IMR-90 (cell line): ENCODE measurements around the gene PRICKLE2. TPM values are rescaled to one million over a fixed set of nuclear protein-coding genes. Genes with fewer than 3 reads are reported as not detected.

ENCODE experiments used
- ATAC-seq: fragments of 200-7000 bp; cut with Tn5 transposase; 2 replicates; pipeline ENCODE4 v1.9.1; 2020; ENCODE audit warnings: low read depth, mild to moderate bottlenecking, moderate library complexity
- BruUV-seq: library from RNA; stranded (reverse); fragments of 400-500 nt; replicated peaks from 2 replicates; lab custom pipeline; 2021; lab: Mats Ljungman, UMichigan
- CTCF ChIA-PET: fragments of 300-600 bp; formaldehyde crosslinking; extraction: SDS; loops from one replicate; lab custom pipeline; 2021; ENCODE audit warnings: antibody characterized with exemption; lab: Yijun Ruan, JAX
- POLR2A ChIA-PET: fragments of 300-600 bp; sonication (Branson Sonifier 250); formaldehyde crosslinking; loops from one replicate; lab custom pipeline; 2022; ENCODE audit warnings: antibody characterized with exemption; ENCODE audit not compliant: unreplicated experiment; lab: Charles Lee
- DNase-seq: peaks from one replicate; pipeline ENCODE4 v3.0.0; 2013
- H2AFZ ChIP-seq: replicated peaks from 2 replicates; pipeline ENCODE3; 2013; ENCODE audit warnings: low read length, mild to moderate bottlenecking; ENCODE audit not compliant: poor library complexity
- H2AK5ac ChIP-seq: 2 replicates; pipeline ENCODE4 v1.6.1; 2013; ENCODE audit warnings: low read depth, low read length, inconsistent platforms
- H2AK9ac ChIP-seq: replicated peaks from 2 replicates; pipeline ENCODE3; 2013; ENCODE audit warnings: mild to moderate bottlenecking, low read depth, low read length, moderate library complexity; ENCODE audit not compliant: poor library complexity
- H2BK120ac ChIP-seq: 2 replicates; pipeline ENCODE4 v1.6.1; 2013; ENCODE audit warnings: low read depth, low read length, inconsistent platforms
- H2BK15ac ChIP-seq: 3 replicates; pipeline ENCODE4 v1.6.1; 2013; ENCODE audit warnings: low read depth, low read length, inconsistent platforms
- H2BK20ac ChIP-seq: 2 replicates; pipeline ENCODE4 v1.6.1; 2013; ENCODE audit warnings: low read depth, mild to moderate bottlenecking, inconsistent platforms, low read length, moderate library complexity
- H2BK5ac ChIP-seq: 2 replicates; pipeline ENCODE4 v1.6.1; 2013; ENCODE audit warnings: mild to moderate bottlenecking, low read depth, low read length, inconsistent platforms; ENCODE audit not compliant: poor library complexity, severe bottlenecking
- H3K14ac ChIP-seq: replicated peaks from 2 replicates; pipeline ENCODE4 v1.6.1; 2013; ENCODE audit warnings: low read depth, low read length, inconsistent platforms
- H3K18ac ChIP-seq: 2 replicates; pipeline ENCODE4 v1.6.1; 2013; ENCODE audit warnings: low read depth, low read length, control low read depth
- H3K23ac ChIP-seq: 2 replicates; pipeline ENCODE4 v1.6.1; 2013; ENCODE audit warnings: low read depth, low read length, inconsistent platforms
- H3K27ac ChIP-seq: 2 replicates; pipeline ENCODE4 v1.5.1; 2013; ENCODE audit warnings: mild to moderate bottlenecking, control low read depth, low read length; ENCODE audit not compliant: insufficient read depth
- H3K27me3 ChIP-seq: 2 replicates; pipeline ENCODE4 v1.6.1; 2013; ENCODE audit warnings: low read length; ENCODE audit not compliant: control insufficient read depth, insufficient read depth
- H3K36me3 ChIP-seq: 2 replicates; pipeline ENCODE4 v1.6.1; 2013; ENCODE audit warnings: low read length, mixed read lengths; ENCODE audit not compliant: control insufficient read depth, insufficient read depth
- H3K4ac ChIP-seq: 2 replicates; pipeline ENCODE4 v1.6.1; 2013; ENCODE audit warnings: low read depth, low read length, inconsistent platforms
- H3K4me1 ChIP-seq: 2 replicates; pipeline ENCODE4 v1.6.1; 2013; ENCODE audit warnings: low read length, mixed read lengths; ENCODE audit not compliant: control insufficient read depth, insufficient read depth
- H3K4me2 ChIP-seq: 2 replicates; pipeline ENCODE4 v1.6.1; 2013; ENCODE audit warnings: low read depth, mild to moderate bottlenecking, control low read depth, low read length, moderate library complexity
- H3K4me3 ChIP-seq: 2 replicates; pipeline ENCODE4 v1.5.1; 2013; ENCODE audit warnings: low read depth, mild to moderate bottlenecking, control low read depth, low read length, moderate library complexity; ENCODE audit not compliant: insufficient read depth
- H3K56ac ChIP-seq: 2 replicates; pipeline ENCODE4 v1.6.1; 2013; ENCODE audit warnings: low read length, inconsistent platforms; ENCODE audit not compliant: insufficient read depth; ENCODE audit errors: extremely low read depth
- H3K79me1 ChIP-seq, 2 experiments: 2 replicates each; pipeline ENCODE4 v1.6.1; 2013; ENCODE audit warnings: low read length in 2 of 2, inconsistent platforms in 1 of 2, low read depth in 1 of 2
- H3K9ac ChIP-seq: 2 replicates; pipeline ENCODE4 v1.6.1; 2013; ENCODE audit warnings: low read depth, low read length, control low read depth
- H3K9me1 ChIP-seq: 2 replicates; pipeline ENCODE4 v1.6.1; 2013; ENCODE audit warnings: low read length, inconsistent platforms; ENCODE audit not compliant: insufficient read depth
- H3K9me3 ChIP-seq: 2 replicates; pipeline ENCODE4 v1.6.1; 2013; ENCODE audit warnings: low read length; ENCODE audit not compliant: control insufficient read depth, insufficient read depth
- H4K20me1 ChIP-seq: 2 replicates; pipeline ENCODE4 v1.6.1; 2013; ENCODE audit warnings: low read length, inconsistent platforms; ENCODE audit not compliant: insufficient read depth
- H4K5ac ChIP-seq: 2 replicates; pipeline ENCODE4 v1.6.1; 2013; ENCODE audit warnings: mild to moderate bottlenecking, low read depth, low read length, control low read depth
- H4K8ac ChIP-seq, 2 experiments: 2 replicates each; pipeline ENCODE4 v1.6.1; 2013; ENCODE audit warnings: low read depth in 2 of 2, low read length in 2 of 2, control low read depth in 1 of 2, inconsistent platforms in 1 of 2
- H4K91ac ChIP-seq: 2 replicates; pipeline ENCODE4 v1.6.1; 2013; ENCODE audit warnings: low read depth, low read length, inconsistent platforms; ENCODE audit not compliant: insufficient read depth
- BHLHE40 ChIP-seq: fragments of 150-350 bp; IDR thresholded peaks from 2 replicates; pipeline ENCODE4 v1.6.1; 2016; ENCODE audit warnings: mild to moderate bottlenecking, low read depth, low read length
- CEBPB ChIP-seq: IDR thresholded peaks from 2 replicates; pipeline ENCODE4 v1.6.1; 2012; ENCODE audit warnings: low read depth, low read length, improper control_type of control experiment
- CHD1 ChIP-seq: IDR thresholded peaks from 2 replicates; pipeline ENCODE4 v1.6.1; 2012; ENCODE audit warnings: low read depth, low read length, improper control_type of control experiment
- FOS ChIP-seq: fragments of 150-350 bp; IDR thresholded peaks from 2 replicates; pipeline ENCODE4 v1.6.1; 2016; ENCODE audit warnings: low read depth, low read length
- MAZ ChIP-seq: IDR thresholded peaks from 2 replicates; pipeline ENCODE4 v1.6.1; 2012; ENCODE audit warnings: low read depth, mild to moderate bottlenecking, low read length, improper control_type of control experiment, moderate library complexity, borderline replicate concordance
- MXI1 ChIP-seq: IDR thresholded peaks from 2 replicates; pipeline ENCODE4 v1.6.1; 2012; ENCODE audit warnings: low read depth, mild to moderate bottlenecking, low read length, moderate library complexity, borderline replicate concordance
- NFE2L2 ChIP-seq: fragments of 150-350 bp; IDR thresholded peaks from 2 replicates; pipeline ENCODE4 v1.6.1; 2016; ENCODE audit warnings: low read depth, mild to moderate bottlenecking, low read length
- POLR2A ChIP-seq: IDR thresholded peaks from 2 replicates; pipeline ENCODE4 v1.6.1; 2012; ENCODE audit warnings: mild to moderate bottlenecking, low read depth, low read length
- RAD21 ChIP-seq: IDR thresholded peaks from 2 replicates; pipeline ENCODE4 v1.6.1; 2012; ENCODE audit warnings: low read length, improper control_type of control experiment
- RCOR1 ChIP-seq: IDR thresholded peaks from 2 replicates; pipeline ENCODE4 v1.6.1; 2012; ENCODE audit warnings: mild to moderate bottlenecking, low read length, improper control_type of control experiment; ENCODE audit not compliant: insufficient replicate concordance
- SMC3 ChIP-seq: fragments of 150-350 bp; IDR thresholded peaks from 2 replicates; pipeline ENCODE4 v1.6.1; 2016; ENCODE audit warnings: low read depth, mild to moderate bottlenecking, antibody characterized with exemption, low read length, moderate library complexity
- WGBS, 2 experiments: methylation state at CpG; one replicate each; pipeline versions ENCODE4 v1.1.5 to v1.1.7; 2013; ENCODE audit warnings: missing lambda C conversion rate in 2 of 2; ENCODE audit not compliant: insufficient read length in 1 of 2; ENCODE audit errors: extremely low coverage in 2 of 2; 5-methylcytosine and 5-hydroxymethylcytosine counted together
- dilution Hi-C: fragments of 300-500 bp; cut with HindIII; formaldehyde crosslinking; loops from one replicate; pipeline ENCODE4 v1.14.3; 2018; ENCODE audit warnings: low sequenced_read_pairs; ENCODE audit not compliant: unreplicated experiment
- in situ Hi-C: fragments of 300-500 bp; cut with MboI; formaldehyde crosslinking; loops from 3 replicates; pipeline ENCODE4 v1.14.3; 2019; ENCODE audit warnings: low sequenced_read_pairs, inconsistent platforms, mixed read lengths
- intact Hi-C: fragments of 100-400 bp; cut with micrococcal nuclease; formaldehyde crosslinking; loops from 2 replicates; pipeline ENCODE4 v1.10.0; 2022
- polyA plus RNA-seq, 3 experiments: library from polyadenylated mRNA; depleted of rRNA; stranded (reverse); fragments of >200 nt; gene quantifications; 2 replicates each; pipeline ENCODE4 v1.2.3, GENCODE V29; 2012; ENCODE audit warnings: low replicate concordance in 1 of 3
- total RNA-seq: library from RNA; depleted of rRNA; stranded (reverse); fragments of >200 nt; gene quantifications from 2 replicates; pipeline ENCODE4 v1.2.3, GENCODE V29; 2012
- TF ChIP-seq, protein P1 (sequence below): conservative IDR thresholded peaks from 2 replicates; pipeline ENCODE4 v1.5.1; 2012; ENCODE audit warnings: mild to moderate bottlenecking, low read depth, low read length, improper control_type of control experiment
- TF ChIP-seq, protein P2 (sequence below): fragments of 150-350 bp; IDR thresholded peaks from 2 replicates; pipeline ENCODE4 v1.6.1; 2017; ENCODE audit warnings: mild to moderate bottlenecking, antibody characterized with exemption, low read length, low read depth

PRICKLE2 gene
- total and polyA plus RNA-seq, 2 of the 4 experiments (the other 2 are of a cell fraction) = 4.1 to 14.2 TPM

DNA sequence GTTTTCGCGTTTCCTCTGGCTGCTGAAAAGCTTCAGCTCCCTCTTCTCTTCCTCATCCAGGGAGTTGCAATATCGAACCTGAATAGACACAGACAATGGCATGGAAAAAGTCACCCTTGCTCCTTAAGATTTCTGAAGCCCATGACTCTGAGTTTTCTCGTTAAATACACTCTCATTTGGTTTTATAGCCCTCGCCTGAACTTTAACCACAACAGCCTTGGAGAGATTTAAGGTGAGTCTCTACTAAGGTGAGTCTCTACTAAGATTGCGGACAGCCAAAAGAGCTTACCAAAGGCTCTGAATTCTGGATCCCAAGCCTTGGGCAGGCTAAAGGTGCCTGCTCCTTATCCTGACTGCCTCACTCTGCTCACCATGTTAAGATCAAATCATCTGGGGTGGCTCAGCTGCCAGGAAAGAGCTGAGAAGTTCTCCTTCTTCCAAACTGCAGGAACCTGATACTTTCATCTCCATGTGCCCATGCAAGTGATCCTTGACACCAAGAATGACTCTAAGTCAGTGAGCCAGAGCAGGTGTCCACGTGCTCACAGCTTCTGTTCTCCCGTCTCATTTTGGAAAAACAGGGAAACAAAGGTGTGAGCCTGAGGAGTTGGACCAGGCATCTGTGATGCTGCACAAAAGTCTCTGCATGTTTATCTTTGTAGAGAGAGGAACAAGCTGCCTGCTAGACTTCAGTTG, 65.1 kb downstream of the PRICKLE2 start:
- DNase-seq (no peak), ATAC-seq (no peak)
- Histone ChIP-seq H4K91ac (no peak overlapping the region), H3K9ac (no peak overlapping the region), H3K56ac (no peak overlapping the region), H2BK15ac (no peak overlapping the region), H3K27ac (no peak overlapping the region), H2BK120ac (no peak overlapping the region), H3K9me3 (no peaks in the 10 kb centered on the region), H3K79me1 (peaks cover 26 to 51% of the 10 kb centered on the region in 2 experiments), H4K20me1 (0 out of 2 replicates have a peak, but pooled peaks cover 4% of the 10 kb centered on the region), H2AK9ac (peak overlapping the region; percentile 20), H4K8ac (no peak overlapping the region), H3K14ac (no peak overlapping the region), H3K4me3 (no peak overlapping the region), H3K27me3 (no peaks in the 10 kb centered on the region), H4K5ac (no peak overlapping the region), H3K36me3 (peaks cover 42% of the 10 kb centered on the region), H3K23ac (no peak overlapping the region), H2AK5ac (no peak overlapping the region), H3K4me1 (peaks cover 12% of the 10 kb centered on the region), H3K4me2 (no peak overlapping the region), H2AFZ (no peak overlapping the region), H3K9me1 (peaks cover 21% of the 10 kb centered on the region), H2BK5ac (no peak overlapping the region), H2BK20ac (no peak overlapping the region), H3K4ac (no peak overlapping the region), H3K18ac (no peak overlapping the region)
- BruUV-seq = no TSS peak
- dilution Hi-C loops = no loop called here
- WGBS, 2 experiments = 83% methylated on average over 1 of the region's 8 CpGs; no CpG with 5 or more reads in 1 of the 2 experiments
- intact Hi-C loops = no loop called here
- TF ChIP-seq MAZ (no peak), RCOR1 (no peak), RAD21 (no peak), SMC3 (no peak), CHD1 (no peak), BHLHE40 (no peak), MXI1 (no peak), CEBPB (no peak), FOS (no peak), NFE2L2 (no peak), POLR2A (no peak)
- TF ChIP-seq, protein P1, sequence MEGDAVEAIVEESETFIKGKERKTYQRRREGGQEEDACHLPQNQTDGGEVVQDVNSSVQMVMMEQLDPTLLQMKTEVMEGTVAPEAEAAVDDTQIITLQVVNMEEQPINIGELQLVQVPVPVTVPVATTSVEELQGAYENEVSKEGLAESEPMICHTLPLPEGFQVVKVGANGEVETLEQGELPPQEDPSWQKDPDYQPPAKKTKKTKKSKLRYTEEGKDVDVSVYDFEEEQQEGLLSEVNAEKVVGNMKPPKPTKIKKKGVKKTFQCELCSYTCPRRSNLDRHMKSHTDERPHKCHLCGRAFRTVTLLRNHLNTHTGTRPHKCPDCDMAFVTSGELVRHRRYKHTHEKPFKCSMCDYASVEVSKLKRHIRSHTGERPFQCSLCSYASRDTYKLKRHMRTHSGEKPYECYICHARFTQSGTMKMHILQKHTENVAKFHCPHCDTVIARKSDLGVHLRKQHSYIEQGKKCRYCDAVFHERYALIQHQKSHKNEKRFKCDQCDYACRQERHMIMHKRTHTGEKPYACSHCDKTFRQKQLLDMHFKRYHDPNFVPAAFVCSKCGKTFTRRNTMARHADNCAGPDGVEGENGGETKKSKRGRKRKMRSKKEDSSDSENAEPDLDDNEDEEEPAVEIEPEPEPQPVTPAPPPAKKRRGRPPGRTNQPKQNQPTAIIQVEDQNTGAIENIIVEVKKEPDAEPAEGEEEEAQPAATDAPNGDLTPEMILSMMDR = no peak
- TF ChIP-seq, protein P2, sequence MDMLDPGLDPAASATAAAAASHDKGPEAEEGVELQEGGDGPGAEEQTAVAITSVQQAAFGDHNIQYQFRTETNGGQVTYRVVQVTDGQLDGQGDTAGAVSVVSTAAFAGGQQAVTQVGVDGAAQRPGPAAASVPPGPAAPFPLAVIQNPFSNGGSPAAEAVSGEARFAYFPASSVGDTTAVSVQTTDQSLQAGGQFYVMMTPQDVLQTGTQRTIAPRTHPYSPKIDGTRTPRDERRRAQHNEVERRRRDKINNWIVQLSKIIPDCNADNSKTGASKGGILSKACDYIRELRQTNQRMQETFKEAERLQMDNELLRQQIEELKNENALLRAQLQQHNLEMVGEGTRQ = no peak
- in situ Hi-C loops = no loop called here
- POLR2A ChIA-PET = no interaction called here
- CTCF ChIA-PET = no interaction called here
